ENCODE results near the gene RAPGEF3.

DNA sequence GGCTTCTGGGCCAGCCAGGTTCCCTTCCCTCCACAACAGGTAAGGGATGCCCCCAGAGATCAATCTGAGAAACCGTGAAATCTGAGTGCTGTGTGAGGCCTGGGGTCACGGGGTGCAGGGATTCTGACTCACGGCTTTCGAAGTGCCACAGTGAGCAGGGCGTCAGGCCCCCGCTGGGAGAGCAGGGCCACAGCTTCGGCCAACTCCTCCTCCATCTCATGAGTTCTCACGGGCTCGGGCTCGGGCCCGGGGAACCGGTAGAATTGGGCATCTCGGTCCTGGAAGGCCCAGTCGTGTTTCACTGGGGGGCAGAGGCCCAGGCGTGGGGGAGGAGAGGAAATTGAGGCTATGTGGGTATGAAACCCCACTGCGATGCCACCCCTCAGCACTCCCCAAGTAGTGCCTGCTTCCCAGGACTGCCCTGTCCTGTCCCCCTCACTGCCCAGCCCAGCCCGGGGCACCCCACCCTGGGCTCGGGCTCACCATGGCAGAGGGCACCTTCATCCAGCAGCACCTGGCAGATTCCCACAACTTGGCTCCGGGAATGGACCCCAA, 7.7 kb downstream of the RAPGEF3 start:
- TF ChIP-seq, protein P1, sequence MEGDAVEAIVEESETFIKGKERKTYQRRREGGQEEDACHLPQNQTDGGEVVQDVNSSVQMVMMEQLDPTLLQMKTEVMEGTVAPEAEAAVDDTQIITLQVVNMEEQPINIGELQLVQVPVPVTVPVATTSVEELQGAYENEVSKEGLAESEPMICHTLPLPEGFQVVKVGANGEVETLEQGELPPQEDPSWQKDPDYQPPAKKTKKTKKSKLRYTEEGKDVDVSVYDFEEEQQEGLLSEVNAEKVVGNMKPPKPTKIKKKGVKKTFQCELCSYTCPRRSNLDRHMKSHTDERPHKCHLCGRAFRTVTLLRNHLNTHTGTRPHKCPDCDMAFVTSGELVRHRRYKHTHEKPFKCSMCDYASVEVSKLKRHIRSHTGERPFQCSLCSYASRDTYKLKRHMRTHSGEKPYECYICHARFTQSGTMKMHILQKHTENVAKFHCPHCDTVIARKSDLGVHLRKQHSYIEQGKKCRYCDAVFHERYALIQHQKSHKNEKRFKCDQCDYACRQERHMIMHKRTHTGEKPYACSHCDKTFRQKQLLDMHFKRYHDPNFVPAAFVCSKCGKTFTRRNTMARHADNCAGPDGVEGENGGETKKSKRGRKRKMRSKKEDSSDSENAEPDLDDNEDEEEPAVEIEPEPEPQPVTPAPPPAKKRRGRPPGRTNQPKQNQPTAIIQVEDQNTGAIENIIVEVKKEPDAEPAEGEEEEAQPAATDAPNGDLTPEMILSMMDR (conservative IDR thresholded peaks at IDR 0.05 in 1 of 2, IDR thresholded peaks at IDR 0.05 in 1 of 2; ENCODE audit: extremely low read depth in 1 of 2, insufficient read depth in 1 of 2, low read depth in 1 of 2, low read length in 2 of 2): no peak
- TF ChIP-seq EZH2 (IDR thresholded peaks at IDR 0.05; ENCODE audit: borderline replicate concordance, low read length): no peak
